ENCODE results near the gene MIPOL1. TPM values are rescaled to one million over a fixed set of nuclear protein-coding genes. Genes with fewer than 3 reads are reported as not detected.
A peak's percentile ranks its signal among the peaks of the same experiment; 100 is the strongest.
"Not testable (repeated sequence)": the region's sequence is repeated elsewhere in the genome, so short reads cannot be mapped to it uniquely, and the experiment has no call there.

The MIPOL1 gene
- total RNA-seq, 4 donors from 2014 or later = 11.4 to 25.7 (median 18.9) TPM

- Histone ChIP-seq H3K27ac (no peak overlapping the region), H3K4me3 (no peak overlapping the region), H3K9me3 (peaks cover 0 to 5% (median 0%) of the 10 kb centered on the region in 4 donors), H3K36me3 (peaks cover 0 to 20% (median 0%) of the 10 kb centered on the region in 3 donors), H3K27me3 (no peaks in the 10 kb centered on the region), H3K4me1 (no peaks in the 10 kb centered on the region)
- TF ChIP-seq POLR2A (IDR thresholded peaks at IDR 0.05) (no peak), EP300 (IDR thresholded peaks at IDR 0.05) (no peak), CTCF (IDR thresholded peaks at IDR 0.05) (no peak)
- DNase-seq (ENCODE audit: low spot score in 2 of 2) = no peak
- WGBS, 2 donors = 95 to 96% methylated on average over 3 of the region's 3 CpGs
Observed at GRCh38 chr14:37215345-37215744, 17.6 kb downstream of the MIPOL1 start.

GRCh38 chr14:37221073-37221472 is 23.3 kb downstream of the MIPOL1 start:
- H3K4me3 ChIP-seq = no peak overlapping the region
- no peak for DNase-seq (ENCODE audit: low spot score in 2 of 2)
- no peaks in the 10 kb centered on the region for H3K4me1 ChIP-seq
- H3K27me3 ChIP-seq = no peaks in the 10 kb centered on the region
- H3K27ac ChIP-seq = no peak overlapping the region
- no peak for TF ChIP-seq POLR2A (IDR thresholded peaks at IDR 0.05)
- no peak for TF ChIP-seq CTCF (IDR thresholded peaks at IDR 0.05)
- no peak for TF ChIP-seq EP300 (IDR thresholded peaks at IDR 0.05)
- WGBS, 2 donors = 94% methylated on average over 3 of the region's 3 CpGs
- H3K36me3 ChIP-seq = peaks cover 0 to 20% (median 0%) of the 10 kb centered on the region in 3 donors
- peaks cover 0 to 28% (median 0%) of the 10 kb centered on the region in 4 donors for H3K9me3 ChIP-seq

- no peak overlapping the region for H3K4me3 ChIP-seq
- no peak for DNase-seq (ENCODE audit: low spot score in 2 of 2)
- H3K4me1 ChIP-seq = no peaks in the 10 kb centered on the region
- TF ChIP-seq EP300 (IDR thresholded peaks at IDR 0.05) = no peak
- TF ChIP-seq POLR2A (IDR thresholded peaks at IDR 0.05) = no peak
- no peak for TF ChIP-seq CTCF (IDR thresholded peaks at IDR 0.05)
- H3K9me3 ChIP-seq = peaks cover 0 to 28% (median 0%) of the 10 kb centered on the region in 4 donors
- WGBS, 2 donors = 94 to 98% methylated on average over 3 of the region's 3 CpGs
- no peaks in the 10 kb centered on the region for H3K27me3 ChIP-seq
- H3K36me3 ChIP-seq = peaks cover 0 to 20% (median 0%) of the 10 kb centered on the region in 3 donors
- H3K27ac ChIP-seq = no peak overlapping the region
Observed at GRCh38 chr14:37223947-37224474, 26.3 kb downstream of the MIPOL1 start.

GRCh38 chr14:37225668-37226067 is 27.9 kb downstream of the MIPOL1 start:
- WGBS, 2 donors = 91 to 96% methylated on average over 4 of the region's 4 CpGs
- H3K27ac ChIP-seq; H3K4me1 ChIP-seq; DNase-seq (ENCODE audit: low spot score in 2 of 2); H3K4me3 ChIP-seq; H3K27me3 ChIP-seq: not testable (repeated sequence)
- Histone ChIP-seq H3K9me3 (peaks cover 0 to 23% (median 0%) of the 10 kb centered on the region in 4 donors), H3K36me3 (peaks cover 0 to 19% (median 0%) of the 10 kb centered on the region in 3 donors)

- H3K36me3 ChIP-seq = peaks cover 0 to under 1% (median 0%) of the 10 kb centered on the region in 3 donors
- peaks cover 0 to 4% (median 0%) of the 10 kb centered on the region in 4 donors for H3K9me3 ChIP-seq
- H3K4me3 ChIP-seq = no peak overlapping the region
- peak in 1 of 2 donors; percentile 44 for DNase-seq (ENCODE audit: low spot score in 2 of 2)
- TF ChIP-seq EP300 (IDR thresholded peaks at IDR 0.05) = no peak
- TF ChIP-seq CTCF (IDR thresholded peaks at IDR 0.05) = peak in 4 of 5 experiments; percentile 48 to 72 (median 70)
- no peak for TF ChIP-seq POLR2A (IDR thresholded peaks at IDR 0.05)
- no peaks in the 10 kb centered on the region for H3K4me1 ChIP-seq
- 56 to 60% methylated on average over 5 of the region's 5 CpGs for WGBS, 2 donors
- H3K27ac ChIP-seq = no peak overlapping the region
- no peaks in the 10 kb centered on the region for H3K27me3 ChIP-seq
Observed at GRCh38 chr14:37230551-37231194, 32.9 kb downstream of the MIPOL1 start.

Data from tibial nerve (tissue), 4 donors.